Measurements from ENCODE around the gene PCDHAC2. TPM values are rescaled to one million over a fixed set of nuclear protein-coding genes. Genes with fewer than 3 reads are reported as not detected.

Gene PCDHAC2
- total and polyA plus RNA-seq, 2 of the 13 experiments (the other 11 are each of a cell fraction or from before 2014, with no cell fraction given) = not detected

DNA sequence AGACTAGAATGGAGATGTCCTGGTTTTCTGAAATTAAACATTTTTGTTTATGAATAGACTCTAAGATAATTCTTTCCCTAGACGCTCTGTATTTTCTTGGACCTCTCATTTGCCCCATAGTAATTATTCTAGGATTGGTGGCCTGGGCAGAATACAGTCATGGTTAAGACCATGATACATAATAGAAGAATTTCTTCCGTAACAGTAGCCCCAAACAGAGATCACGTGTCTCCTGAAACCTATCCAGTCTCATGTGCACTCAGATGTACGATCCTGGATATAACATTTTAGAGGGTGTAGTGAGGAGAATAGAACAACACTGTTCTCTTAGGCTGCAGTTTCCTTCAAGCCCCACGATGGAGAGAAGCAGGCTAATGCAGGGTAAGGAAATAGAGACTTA, 22.3 kb downstream of the PCDHAC2 start:
- H2AFZ ChIP-seq (ENCODE audit: low read length) = no peak overlapping the region
- ChIA-PET CTCF (ENCODE audit: low intra/inter-chr PET ratio, low total read pairs) (no interaction called here), POLR2A (no interaction called here)
- H3K79me2 ChIP-seq (ENCODE audit: insufficient read depth, low read length) = no peaks in the 10 kb centered on the region
- H3K36me3 ChIP-seq (replicated peaks in 1 of 2; ENCODE audit: control insufficient read depth in 1 of 2, insufficient read depth in 2 of 2, low read length in 2 of 2) = no peaks in the 10 kb centered on the region
- no peaks in the 10 kb centered on the region for H3K9me3 ChIP-seq (ENCODE audit: low read length)
- FAIRE-seq = no peak
- 8% methylated on average over 5 of the region's 5 CpGs for WGBS (ENCODE audit: low lambda C conversion rate)
- in situ Hi-C loops (cut with HindIII; ENCODE audit: extremely low pct_ligation_motif_present, low pct_unique_long_range_greater_than_20kb) (no loop called here), intact Hi-C loops (cut with micrococcal nuclease; ENCODE audit: unreplicated experiment) (no loop called here)
- BruUV-seq (replicated peaks) = no TSS peak
- H3K9ac ChIP-seq (ENCODE audit: insufficient read depth, low read depth, low read length) = no peak overlapping the region
- no peak for TF ChIP-seq FOSL1 (CRISPR knock-in tag; IDR thresholded peaks at IDR 0.05; ENCODE audit: borderline replicate concordance)
- TF ChIP-seq, protein P1, sequence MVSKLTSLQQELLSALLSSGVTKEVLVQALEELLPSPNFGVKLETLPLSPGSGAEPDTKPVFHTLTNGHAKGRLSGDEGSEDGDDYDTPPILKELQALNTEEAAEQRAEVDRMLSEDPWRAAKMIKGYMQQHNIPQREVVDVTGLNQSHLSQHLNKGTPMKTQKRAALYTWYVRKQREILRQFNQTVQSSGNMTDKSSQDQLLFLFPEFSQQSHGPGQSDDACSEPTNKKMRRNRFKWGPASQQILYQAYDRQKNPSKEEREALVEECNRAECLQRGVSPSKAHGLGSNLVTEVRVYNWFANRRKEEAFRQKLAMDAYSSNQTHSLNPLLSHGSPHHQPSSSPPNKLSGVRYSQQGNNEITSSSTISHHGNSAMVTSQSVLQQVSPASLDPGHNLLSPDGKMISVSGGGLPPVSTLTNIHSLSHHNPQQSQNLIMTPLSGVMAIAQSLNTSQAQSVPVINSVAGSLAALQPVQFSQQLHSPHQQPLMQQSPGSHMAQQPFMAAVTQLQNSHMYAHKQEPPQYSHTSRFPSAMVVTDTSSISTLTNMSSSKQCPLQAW (CRISPR knock-in tag; IDR thresholded peaks at IDR 0.05) = no peak
- no peak for TF ChIP-seq ADNP (CRISPR knock-in tag; IDR thresholded peaks at IDR 0.05)
- no peak for TF ChIP-seq SP5 (CRISPR knock-in tag; IDR thresholded peaks at IDR 0.05; ENCODE audit: borderline replicate concordance, low read depth)
- no peak for DNase-seq (ENCODE audit: low spot score)
- H3K27ac ChIP-seq (ENCODE audit: extremely low read length, insufficient read depth, low read length) = no peak overlapping the region
- H3K4me1 ChIP-seq (ENCODE audit: insufficient read depth, low read length) = no peaks in the 10 kb centered on the region
- H3K4me2 ChIP-seq (ENCODE audit: low read depth, low read length) = no peak overlapping the region
- H4K20me1 ChIP-seq (ENCODE audit: insufficient read depth, low read length) = no peaks in the 10 kb centered on the region
- no peak overlapping the region for H3K4me3 ChIP-seq (replicated peaks in 1 of 3; ENCODE audit: insufficient read depth in 1 of 3, low read depth in 2 of 3, low read length in 3 of 3)
- H3K27me3 ChIP-seq (ENCODE audit: control insufficient read depth in 1 of 2, insufficient read depth in 2 of 2, low read length in 2 of 2) = peaks cover 0 to 3% of the 10 kb centered on the region in 2 experiments; a peak in 1 of 5 replicates
- ATAC-seq = no peak

DNA sequence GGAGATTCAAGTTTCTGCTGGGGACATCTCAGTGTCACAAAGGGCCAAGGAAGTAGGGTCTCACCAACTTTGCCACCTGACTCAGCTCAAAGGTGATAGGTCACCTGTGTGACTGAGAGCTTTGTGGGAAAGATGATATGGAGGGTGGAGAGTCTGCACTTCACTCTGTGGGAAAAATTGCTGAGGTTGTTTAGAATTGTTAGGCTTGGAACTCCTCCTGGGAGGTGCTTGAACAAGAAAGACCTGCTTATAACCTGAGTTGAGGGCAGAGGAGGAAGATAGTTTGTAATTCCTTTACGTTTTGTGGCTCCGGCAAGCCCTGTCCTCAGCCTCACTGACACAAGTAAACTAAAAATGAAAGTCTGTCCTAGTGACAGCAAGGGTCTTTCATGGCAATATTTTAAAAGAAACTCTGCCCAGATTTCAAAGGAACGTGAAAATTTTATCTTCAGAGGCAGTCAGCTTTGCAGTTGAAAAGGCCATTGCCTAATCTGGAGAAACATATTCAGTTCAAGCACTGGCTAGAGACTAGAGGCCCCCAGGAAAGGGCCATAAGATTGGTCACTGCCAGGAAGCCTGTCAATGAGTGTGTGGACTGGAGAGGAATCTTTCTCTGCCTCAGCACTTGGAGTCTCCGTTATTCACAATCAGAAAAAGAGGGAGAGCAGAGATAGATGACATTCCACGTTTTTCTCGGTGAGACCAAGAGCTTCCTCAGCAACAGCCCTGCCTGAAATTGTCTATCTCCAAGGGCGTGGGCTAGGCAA, 23.2 kb downstream of the PCDHAC2 start:
- Histone ChIP-seq H3K9me3 (ENCODE audit: low read length) (no peaks in the 10 kb centered on the region), H3K9ac (ENCODE audit: insufficient read depth, low read depth, low read length) (no peak overlapping the region), H3K4me2 (ENCODE audit: low read depth, low read length) (no peak overlapping the region), H3K27me3 (ENCODE audit: control insufficient read depth in 1 of 2, insufficient read depth in 2 of 2, low read length in 2 of 2) (peaks cover 0 to 3% of the 10 kb centered on the region in 2 experiments; a peak in 1 of 5 replicates), H3K27ac (ENCODE audit: extremely low read length, insufficient read depth, low read length) (no peak overlapping the region), H3K36me3 (replicated peaks in 1 of 2; ENCODE audit: control insufficient read depth in 1 of 2, insufficient read depth in 2 of 2, low read length in 2 of 2) (no peaks in the 10 kb centered on the region), H3K4me3 (replicated peaks in 1 of 3; ENCODE audit: insufficient read depth in 1 of 3, low read depth in 2 of 3, low read length in 3 of 3) (no peak overlapping the region), H2AFZ (ENCODE audit: low read length) (no peak overlapping the region), H3K79me2 (ENCODE audit: insufficient read depth, low read length) (no peaks in the 10 kb centered on the region), H3K4me1 (ENCODE audit: insufficient read depth, low read length) (no peaks in the 10 kb centered on the region), H4K20me1 (ENCODE audit: insufficient read depth, low read length) (no peaks in the 10 kb centered on the region)
- 3% methylated on average over 7 of the region's 7 CpGs for WGBS (ENCODE audit: low lambda C conversion rate)
- intact Hi-C loops (cut with micrococcal nuclease; ENCODE audit: unreplicated experiment) (no loop called here), in situ Hi-C loops (cut with HindIII; ENCODE audit: extremely low pct_ligation_motif_present, low pct_unique_long_range_greater_than_20kb) (no loop called here)
- no peak for FAIRE-seq
- no peak for ATAC-seq
- POLR2A ChIA-PET = no interaction called here
- TF ChIP-seq ZSCAN12 (CRISPR knock-in tag; IDR thresholded peaks at IDR 0.05) = no peak
- no peak for TF ChIP-seq ATRX (CRISPR knock-in tag; IDR thresholded peaks at IDR 0.05; ENCODE audit: borderline replicate concordance)
- CTCF ChIA-PET (ENCODE audit: low intra/inter-chr PET ratio, low total read pairs) = no interaction called here
- no TSS peak for BruUV-seq (replicated peaks)
- DNase-seq (ENCODE audit: low spot score) = no peak

Measured in HepG2 (cell line).